NCI-H1930 (cell line): ENCODE measurements around the gene IPO11.
"Not testable (repeated sequence)": the region's sequence is repeated elsewhere in the genome, so short reads cannot be mapped to it uniquely, and the experiment has no call there.

Experiments
- DNase-seq, 2 experiments: peaks; one replicate each; lab custom pipeline; 2025; lab: John Stamatoyannopoulos, UW

IPO11 gene

GRCh38 chr5:62645223-62645622, 232.7 kb downstream of the IPO11 start:
- DNase-seq, result no peak

DNA sequence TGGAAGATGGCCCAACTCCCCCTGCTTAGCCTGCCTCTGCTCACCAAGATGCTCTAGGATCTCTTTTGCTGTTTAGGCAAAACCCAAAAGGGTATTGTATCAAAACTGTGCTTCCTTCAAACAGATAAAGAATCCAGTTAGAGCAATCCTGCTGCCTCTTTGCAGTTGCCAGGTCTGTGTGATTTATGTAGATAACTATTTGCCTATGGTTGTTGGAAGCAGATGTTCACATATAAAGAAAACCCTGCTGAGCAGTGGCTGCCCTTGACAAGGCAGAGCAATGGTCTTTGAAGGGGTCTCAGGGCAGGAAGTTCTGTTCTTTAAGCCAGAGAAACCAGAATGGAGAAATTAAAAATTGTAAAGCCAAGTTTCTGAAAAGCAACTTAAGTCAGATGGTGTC, 234.7 kb downstream of the IPO11 start:
- no peak for DNase-seq

DNA sequence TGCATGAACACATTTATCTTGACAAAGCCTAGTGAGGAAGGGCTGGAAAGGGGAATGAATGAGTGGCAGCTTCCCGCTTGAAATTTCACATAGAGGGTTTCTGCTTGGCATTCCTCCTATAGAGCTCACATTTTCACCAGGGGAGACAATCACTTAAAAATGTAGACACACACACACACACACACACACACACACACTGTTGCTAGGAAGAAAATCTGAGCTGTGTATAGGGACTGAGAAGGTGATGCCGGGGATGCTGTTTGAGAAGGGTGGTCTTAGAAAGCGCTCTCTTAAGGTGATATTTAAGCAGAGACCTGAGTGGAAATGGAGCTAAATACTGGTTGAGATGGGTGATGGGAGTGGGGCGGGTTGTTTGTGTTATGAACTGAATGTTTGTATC, 236.5 kb downstream of the IPO11 start:
- DNase-seq, result no peak

- no peak for DNase-seq
Observed at GRCh38 chr5:62649476-62650113, 237.0 kb downstream of the IPO11 start.

GRCh38 chr5:62650197-62650596, 237.6 kb downstream of the IPO11 start:
- DNase-seq, result no peak

DNA sequence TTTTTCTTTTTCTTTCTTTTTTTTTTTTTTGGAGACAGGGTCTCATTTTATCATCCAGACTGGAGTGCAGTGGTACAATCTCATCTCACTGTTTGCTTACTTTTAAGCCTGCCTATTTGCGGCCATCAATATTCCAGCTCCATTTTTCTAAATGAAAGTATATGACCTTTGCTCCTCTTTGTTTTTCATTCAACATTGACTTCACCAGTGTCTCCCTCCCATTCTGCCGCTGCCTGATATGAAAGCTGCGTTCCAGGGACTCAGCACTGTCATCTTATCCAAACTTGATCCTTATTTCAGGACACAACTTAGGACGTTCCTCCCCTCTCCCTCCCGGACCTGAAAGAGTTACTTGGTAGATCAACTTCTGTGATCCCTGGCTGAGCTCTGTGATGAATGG, 239.7 kb downstream of the IPO11 start:
- DNase-seq, result no peak

- no peak for DNase-seq
Observed at GRCh38 chr5:62653001-62653863, 240.7 kb downstream of the IPO11 start.

GRCh38 chr5:62653864-62654575, 241.5 kb downstream of the IPO11 start:
- DNase-seq, result no peak

- not testable (repeated sequence) for DNase-seq
Observed at GRCh38 chr5:62657772-62658171, 245.2 kb downstream of the IPO11 start.

GRCh38 chr5:62661126-62661525, 248.6 kb downstream of the IPO11 start:
- DNase-seq, result no peak

DNA sequence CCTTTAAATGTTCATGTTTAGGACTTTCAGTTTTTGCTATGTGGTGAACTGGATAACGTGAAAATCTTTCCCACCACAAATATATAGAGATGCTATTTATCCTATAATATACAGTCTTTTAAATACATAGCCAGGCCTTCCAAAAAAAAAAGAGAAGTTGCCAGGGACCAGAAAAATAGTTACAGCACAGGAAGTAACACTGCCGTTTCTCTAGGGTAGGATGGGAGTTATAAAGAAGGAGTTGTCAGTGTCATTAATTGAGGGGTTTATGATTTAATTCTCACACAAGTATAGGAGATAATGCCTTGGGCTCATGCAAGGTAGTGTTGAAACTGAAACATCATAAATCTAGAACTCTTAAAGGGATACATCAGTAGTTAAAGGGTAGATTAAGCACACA, 250.0 kb downstream of the IPO11 start:
- DNase-seq, result no peak

DNA sequence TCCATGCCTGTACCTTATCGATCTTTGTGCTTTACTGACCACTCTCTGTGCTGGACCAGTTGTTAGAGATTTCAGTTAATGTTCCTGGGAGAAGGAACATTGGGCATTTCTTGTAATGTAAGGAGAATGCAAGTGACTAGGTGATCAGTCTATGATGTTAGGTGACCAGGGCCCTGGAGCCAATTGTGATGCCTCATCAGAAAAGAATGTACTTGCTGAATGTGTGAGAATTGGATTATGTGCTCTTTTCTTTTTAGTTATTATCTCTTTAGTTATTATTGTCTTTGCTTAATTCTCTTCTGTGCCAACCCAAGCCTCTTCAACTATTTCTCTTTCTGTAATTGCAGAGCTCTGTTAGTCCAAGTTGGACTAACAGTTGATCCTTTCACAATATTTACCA, 258.9 kb downstream of the IPO11 start:
- DNase-seq, result no peak

DNA sequence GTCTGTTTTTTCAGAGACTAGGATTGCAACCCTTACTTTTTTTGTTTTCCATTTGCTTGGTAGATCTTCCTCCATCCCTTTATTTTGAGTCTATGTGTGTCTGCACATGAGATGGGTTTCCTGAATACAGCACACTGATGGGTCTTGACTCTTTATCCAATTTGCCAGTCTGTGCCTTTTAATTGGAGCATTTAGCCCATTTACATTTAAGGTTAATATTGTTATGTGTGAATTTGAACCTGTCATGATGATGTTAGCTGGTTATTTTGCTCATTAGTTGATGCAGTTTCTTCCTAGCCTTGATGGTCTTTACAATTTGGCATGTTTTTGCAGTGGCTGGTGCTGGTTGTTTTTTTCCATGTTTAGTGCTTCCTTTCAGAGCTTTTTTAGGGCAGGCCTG, 264.0 kb downstream of the IPO11 start:
- not testable (repeated sequence) for DNase-seq
